Natural killer cell (primary cell): ENCODE data around the gene CT45A6. TPM values are rescaled to one million over a fixed set of nuclear protein-coding genes. Genes with fewer than 3 reads are reported as not detected.
"Not testable (repeated sequence)": the region's sequence is repeated elsewhere in the genome, so short reads cannot be mapped to it uniquely, and the experiment has no call there.

Experiments
- ATAC-seq, 3 donors: fragments of 150-1000 bp in 2 of 3; fragments of 200-7000 bp in 1 of 3; cut with Tn5 transposase; 1 replicate in 1 of 3; 2 replicates in 2 of 3; pipeline ENCODE4 v1.10.0; 2021; ENCODE audit warnings: mild to moderate bottlenecking in 2 of 3, moderate library complexity in 2 of 3
- DNase-seq, 2 donors: peaks; one replicate each; pipeline versions ENCODE4 v3.0.0 to v3.0.0-alpha.2; 2013 to 2021; ENCODE audit warnings: mixed read lengths in 1 of 2
- H3K27ac ChIP-seq: one replicate; pipeline ENCODE4 v1.5.1; 2013; ENCODE audit warnings: mild to moderate bottlenecking, low read length
- H3K27me3 ChIP-seq: one replicate; pipeline ENCODE4 v1.6.1; 2013; ENCODE audit warnings: low read length; ENCODE audit not compliant: control insufficient read depth, insufficient read depth
- H3K36me3 ChIP-seq: one replicate; pipeline ENCODE4 v1.6.1; 2013; ENCODE audit warnings: low read length; ENCODE audit not compliant: control insufficient read depth, insufficient read depth
- H3K4me1 ChIP-seq: one replicate; pipeline ENCODE4 v1.6.1; 2013; ENCODE audit warnings: low read length; ENCODE audit not compliant: control insufficient read depth, insufficient read depth
- H3K4me3 ChIP-seq: one replicate; pipeline ENCODE4 v1.5.1; 2013; ENCODE audit warnings: low read length
- H3K9me3 ChIP-seq: one replicate; pipeline ENCODE4 v1.6.1; 2013; ENCODE audit warnings: low read length; ENCODE audit not compliant: control insufficient read depth, insufficient read depth
- H3K27ac Mint-ChIP-seq, 2 donors: one replicate each; pipeline ENCODE4 v1.8.0; 2022; ENCODE audit warnings: mild to moderate bottlenecking in 2 of 2, mixed read lengths in 2 of 2, moderate library complexity in 1 of 2
- H3K27me3 Mint-ChIP-seq, 2 donors: one replicate each; pipeline ENCODE4 v1.8.0; 2022; ENCODE audit warnings: low read depth in 2 of 2, mixed read lengths in 2 of 2
- H3K36me3 Mint-ChIP-seq: one replicate; pipeline ENCODE4 v1.8.0; 2022; ENCODE audit warnings: mixed read lengths
- H3K4me1 Mint-ChIP-seq, 2 donors: one replicate each; pipeline ENCODE4 v1.8.0; 2022; ENCODE audit warnings: mixed read lengths in 2 of 2
- H3K4me3 Mint-ChIP-seq: one replicate; pipeline ENCODE4 v1.8.0; 2022; ENCODE audit warnings: mild to moderate bottlenecking, moderate library complexity, mixed read lengths
- H3K9me3 Mint-ChIP-seq, 2 donors: one replicate each; pipeline ENCODE4 v1.8.0; 2022; ENCODE audit warnings: mixed read lengths in 2 of 2
- WGBS: methylation state at CpG from one replicate; pipeline ENCODE4 v1.1.7; 2013; ENCODE audit warnings: missing lambda C conversion rate; ENCODE audit not compliant: insufficient coverage; 5-methylcytosine and 5-hydroxymethylcytosine counted together
- intact Hi-C: fragments of 100-400 bp; cut with micrococcal nuclease; formaldehyde crosslinking; loops from one replicate; pipeline ENCODE4 v1.14.2; 2022
- total RNA-seq, 4 donors: library from RNA; stranded (reverse); fragments of 120-200 nt in 1 of 4; gene quantifications; one replicate each; pipeline versions ENCODE4 v1.2.3 to v1.2.4, GENCODE V29; 2013 to 2022

CT45A6 gene
- total RNA-seq, result not detected
- not detected for total RNA-seq (2013)

GRCh38 chrX:135802687-135803086 is at the start of gene CT45A6:
TSS of gene CT45A6 (minus strand) at chrX:135802787. CDS start at chrX:135798993, 3,794 bp downstream.
- no CpG with 5 or more reads among the region's 16 CpGs for WGBS
- H3K9me3 Mint-ChIP-seq, DNase-seq, H3K4me1 ChIP-seq, H3K36me3 Mint-ChIP-seq, H3K27me3 Mint-ChIP-seq, H3K4me3 ChIP-seq, H3K27ac ChIP-seq, intact Hi-C loops, H3K4me3 Mint-ChIP-seq, H3K4me1 Mint-ChIP-seq, H3K9me3 ChIP-seq, H3K27ac Mint-ChIP-seq, ATAC-seq, H3K27me3 ChIP-seq, H3K36me3 ChIP-seq: not testable (repeated sequence)

GRCh38 chrX:135837180-135837579 is 34.6 kb upstream of the CT45A6 start, which contains the start of gene CT45A7:
TSS of gene CT45A7 (minus strand) at chrX:135837280. CDS start at chrX:135833533, 3,747 bp downstream.
- H3K4me1 Mint-ChIP-seq, H3K27ac ChIP-seq, H3K36me3 Mint-ChIP-seq, H3K27me3 ChIP-seq, intact Hi-C loops, DNase-seq, H3K27ac Mint-ChIP-seq, H3K9me3 ChIP-seq, H3K9me3 Mint-ChIP-seq, H3K36me3 ChIP-seq, ATAC-seq, H3K27me3 Mint-ChIP-seq, H3K4me1 ChIP-seq, H3K4me3 Mint-ChIP-seq, H3K4me3 ChIP-seq: not testable (repeated sequence)
- no CpG with 5 or more reads among the region's 17 CpGs for WGBS

- H3K4me1 Mint-ChIP-seq, H3K27ac ChIP-seq, H3K27me3 ChIP-seq, H3K4me3 Mint-ChIP-seq, intact Hi-C loops, H3K9me3 ChIP-seq, H3K27ac Mint-ChIP-seq, H3K36me3 Mint-ChIP-seq, H3K9me3 Mint-ChIP-seq, H3K4me3 ChIP-seq, DNase-seq, ATAC-seq, H3K27me3 Mint-ChIP-seq, H3K4me1 ChIP-seq, H3K36me3 ChIP-seq: not testable (repeated sequence)
- no CpG with 5 or more reads among the region's 17 CpGs for WGBS
Measured at GRCh38 chrX:135819912-135820311, 17.3 kb upstream of the CT45A6 start, which contains the start of gene CT45A2. TSS of gene CT45A2 (minus strand) at chrX:135820012. CDS start at chrX:135816265, 3,747 bp downstream.

- H3K4me1 Mint-ChIP-seq, H3K36me3 Mint-ChIP-seq, DNase-seq, H3K36me3 ChIP-seq, ATAC-seq, H3K9me3 Mint-ChIP-seq, H3K4me1 ChIP-seq, H3K27me3 ChIP-seq, H3K9me3 ChIP-seq, intact Hi-C loops, H3K4me3 Mint-ChIP-seq, H3K4me3 ChIP-seq, H3K27ac Mint-ChIP-seq, H3K27me3 Mint-ChIP-seq, H3K27ac ChIP-seq: not testable (repeated sequence)
- WGBS, result no CpG with 5 or more reads among the region's 16 CpGs
Measured at GRCh38 chrX:135785403-135785802, 17.2 kb downstream of the CT45A6 start, which contains the start of gene CT45A5. TSS of gene CT45A5 (minus strand) at chrX:135785503. CDS start at chrX:135781729, 3,774 bp downstream.

- H3K4me3 Mint-ChIP-seq, DNase-seq, ATAC-seq, H3K27ac ChIP-seq, H3K36me3 Mint-ChIP-seq, intact Hi-C loops, H3K4me1 ChIP-seq, H3K27ac Mint-ChIP-seq, H3K9me3 Mint-ChIP-seq, H3K4me1 Mint-ChIP-seq, H3K27me3 Mint-ChIP-seq, H3K36me3 ChIP-seq, H3K9me3 ChIP-seq, H3K27me3 ChIP-seq, H3K4me3 ChIP-seq: not testable (repeated sequence)
- no CpG with 5 or more reads among the region's 17 CpGs for WGBS
Measured at GRCh38 chrX:135768091-135768490, 34.5 kb downstream of the CT45A6 start, which contains the start of gene CT45A3. TSS of gene CT45A3 (minus strand) at chrX:135768191. CDS start at chrX:135764444, 3,747 bp downstream.

- H3K27ac ChIP-seq, ATAC-seq, H3K4me1 Mint-ChIP-seq, H3K4me3 ChIP-seq, intact Hi-C loops, H3K36me3 Mint-ChIP-seq, DNase-seq, H3K4me1 ChIP-seq, H3K36me3 ChIP-seq, H3K27me3 Mint-ChIP-seq, H3K27ac Mint-ChIP-seq, H3K9me3 Mint-ChIP-seq, H3K9me3 ChIP-seq, H3K4me3 Mint-ChIP-seq, H3K27me3 ChIP-seq: not testable (repeated sequence)
- no CpG with 5 or more reads among the region's 4 CpGs for WGBS
Measured at GRCh38 chrX:135744739-135745138, 57.8 kb downstream of the CT45A6 start.

Other genes starting within 250 kb of the CT45A6 start
- not detected for gene CT45A1, start 89.1 kb downstream of the CT45A6 start, total RNA-seq
- not detected for gene CT45A3, start 34.6 kb downstream of the CT45A6 start, total RNA-seq
- gene CT45A5, start 17.3 kb downstream of the CT45A6 start, total RNA-seq, result not detected
- gene CT45A2, start 17.2 kb upstream of the CT45A6 start, total RNA-seq, result not detected
- not detected for gene CT45A7, start 34.5 kb upstream of the CT45A6 start, total RNA-seq
- not detected for gene CT45A8, start 51.8 kb upstream of the CT45A6 start, total RNA-seq
- gene CT45A9, start 69.0 kb upstream of the CT45A6 start, total RNA-seq, result not detected
- gene CT45A10, start 90.7 kb upstream of the CT45A6 start, total RNA-seq, result not detected
- gene SAGE1, start 90.9 kb upstream of the CT45A6 start, total RNA-seq, result not detected
- 10 to 100 TPM; 18.2 to 22.2 (median 21.4) TPM for gene MMGT1, start 171.2 kb upstream of the CT45A6 start, total RNA-seq
- 10 to 100 TPM; 17.1 to 24.0 (median 19.3) TPM for gene SLC9A6, start 182.6 kb upstream of the CT45A6 start, total RNA-seq